Epithelial cell of esophagus (primary cell): ENCODE results near the gene LETM1.

Source experiments
- DNase-seq: peaks from one replicate; pipeline ENCODE4 v3.0.0; 2010; ENCODE audit warnings: low read depth
- H3K4me3 ChIP-seq: 2 replicates; pipeline ENCODE4 v1.5.1; 2011; ENCODE audit warnings: mild to moderate bottlenecking, low read length, control low read depth
- CTCF ChIP-seq: IDR thresholded peaks from 2 replicates; pipeline ENCODE4 v1.5.1; 2011; ENCODE audit warnings: low read depth, mild to moderate bottlenecking, low read length, control low read depth, inconsistent platforms; ENCODE audit not compliant: insufficient read depth; ENCODE audit errors: missing control alignments

The LETM1 gene

GRCh38 chr4:1900087-1900433 lies 44.1 kb upstream of the LETM1 start:
- no peak for DNase-seq
- TF ChIP-seq CTCF: no peak
- no peak overlapping the region for H3K4me3 ChIP-seq

GRCh38 chr4:1899149-1900086 lies 43.5 kb upstream of the LETM1 start:
- TF ChIP-seq CTCF: peak; percentile 76
- no peak overlapping the region for H3K4me3 ChIP-seq
- peak; percentile 82 for DNase-seq

GRCh38 chr4:1898681-1899080 lies 42.7 kb upstream of the LETM1 start:
- no peak for TF ChIP-seq CTCF
- DNase-seq: no peak
- H3K4me3 ChIP-seq: no peak overlapping the region

- TF ChIP-seq CTCF: no peak
- no peak for DNase-seq
These were observed 42.1 kb upstream of the LETM1 start for GRCh38 chr4:1898007-1898406.

GRCh38 chr4:1896658-1896991 lies 40.7 kb upstream of the LETM1 start:
- no peak for TF ChIP-seq CTCF
- no peak overlapping the region for H3K4me3 ChIP-seq
- no peak for DNase-seq

More at GRCh38 chr4:1898007-1898406, 42.1 kb upstream of the LETM1 start:
- H3K4me3 ChIP-seq: no peak overlapping the region

GRCh38 chr4:1895971-1896657 lies 40.2 kb upstream of the LETM1 start:
- no peak for TF ChIP-seq CTCF
- DNase-seq: no peak
- no peak overlapping the region for H3K4me3 ChIP-seq
